Activated CD4-positive, alpha-beta T cell treated with anti-CD3 and anti-CD28 coated beads, Interleukin-2, amount 50 U/mL, for 4 hours (primary cell): ENCODE measurements around the gene SCFD2.
"Not testable (repeated sequence)": the region's sequence is repeated elsewhere in the genome, so short reads cannot be mapped to it uniquely, and the experiment has no call there.

ENCODE experiments used
- DNase-seq, 2 experiments: peaks; one replicate each; pipeline ENCODE4 v3.0.0-alpha.2; 2020

SCFD2 gene

GRCh38 chr4:53040851-53041250 is 325.0 kb downstream of the SCFD2 start:
- DNase-seq = no peak

DNA sequence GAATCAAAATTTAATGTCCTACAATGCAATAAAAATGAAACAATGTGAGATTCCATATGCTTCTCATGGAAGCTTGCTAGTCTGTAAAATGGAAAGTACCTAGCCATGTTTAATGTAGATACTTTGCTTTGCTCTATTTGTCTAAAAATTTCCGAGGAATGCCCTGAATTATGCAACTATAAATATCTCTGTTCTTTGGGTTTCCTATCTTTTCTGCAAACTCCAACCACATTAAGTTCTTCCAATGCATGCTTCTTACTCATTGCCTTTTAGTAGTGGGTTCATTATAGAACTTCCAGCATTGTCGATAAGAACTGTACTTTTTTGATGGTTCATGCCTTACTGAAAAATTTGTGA is 325.4 kb downstream of the SCFD2 start:
- no peak for DNase-seq

- DNase-seq = no peak
Measured at GRCh38 chr4:53039741-53040458, 326.0 kb downstream of the SCFD2 start.

GRCh38 chr4:53037892-53038291 is 328.0 kb downstream of the SCFD2 start:
- DNase-seq = no peak

DNA sequence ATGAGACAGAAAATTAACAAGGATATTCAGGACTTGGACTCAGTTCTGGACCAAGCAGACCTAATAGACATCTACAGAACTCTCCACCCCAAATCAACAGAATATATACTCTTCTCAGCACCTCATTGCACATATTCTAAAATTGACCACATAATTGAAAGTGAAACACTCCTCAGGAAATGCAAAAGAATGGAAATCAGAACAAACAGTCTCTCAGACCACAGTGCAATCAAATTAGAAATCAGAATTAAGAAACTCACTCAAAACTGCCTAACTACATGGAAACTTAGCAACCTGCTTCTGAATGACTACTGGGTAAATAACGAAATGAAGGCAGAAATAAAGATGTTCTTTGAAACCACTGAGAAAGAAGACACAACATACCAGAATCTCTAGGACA is 333.0 kb downstream of the SCFD2 start:
- not testable (repeated sequence) for DNase-seq

DNA sequence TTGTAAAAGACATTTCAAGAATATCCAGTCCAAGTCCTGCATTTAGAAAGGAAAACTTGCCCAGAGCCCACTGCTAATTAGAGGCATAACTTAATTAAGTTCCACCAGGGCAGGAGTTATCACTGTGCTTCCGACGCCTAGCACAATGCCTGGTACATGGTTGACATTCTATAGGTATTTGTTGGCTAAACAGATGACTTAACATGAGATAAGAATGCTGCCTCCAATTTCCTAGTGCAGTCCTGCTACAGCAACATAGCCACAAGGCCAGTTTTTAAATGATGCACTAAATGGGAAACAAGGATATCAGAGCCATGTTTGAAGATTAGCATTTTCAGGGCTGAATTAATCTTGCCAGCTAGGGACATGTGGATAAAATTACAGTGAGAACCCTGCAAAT is 339.6 kb downstream of the SCFD2 start:
- no peak for DNase-seq

- DNase-seq = no peak
Measured at GRCh38 chr4:53023677-53024299, 342.1 kb downstream of the SCFD2 start.

GRCh38 chr4:53022513-53023100 is 343.3 kb downstream of the SCFD2 start:
- DNase-seq = no peak

GRCh38 chr4:53021754-53022512 is 343.9 kb downstream of the SCFD2 start:
- no peak for DNase-seq

- no peak for DNase-seq
Measured at GRCh38 chr4:53019485-53020382, 346.1 kb downstream of the SCFD2 start.

DNA sequence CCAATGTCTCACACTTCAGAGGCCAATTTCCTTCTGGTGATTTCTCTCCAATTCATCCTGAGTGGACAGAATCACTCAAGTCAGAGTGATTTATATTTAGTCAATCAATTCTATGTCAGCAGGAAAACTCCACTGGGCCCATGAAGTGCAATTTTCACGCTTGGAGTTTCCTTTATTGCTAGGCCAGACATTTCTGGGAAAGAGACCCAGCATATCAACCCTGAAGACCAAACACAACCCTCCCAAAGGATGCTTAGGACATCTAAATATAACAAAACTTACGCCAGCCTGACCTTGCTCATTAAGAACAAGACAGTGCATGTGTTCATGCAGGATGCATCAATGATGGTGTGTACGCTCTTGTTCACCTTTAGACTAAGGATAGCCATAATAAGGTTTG is 347.4 kb downstream of the SCFD2 start:
- DNase-seq = no peak

- DNase-seq = no peak
Measured at GRCh38 chr4:53016099-53016820, 349.6 kb downstream of the SCFD2 start.

DNA sequence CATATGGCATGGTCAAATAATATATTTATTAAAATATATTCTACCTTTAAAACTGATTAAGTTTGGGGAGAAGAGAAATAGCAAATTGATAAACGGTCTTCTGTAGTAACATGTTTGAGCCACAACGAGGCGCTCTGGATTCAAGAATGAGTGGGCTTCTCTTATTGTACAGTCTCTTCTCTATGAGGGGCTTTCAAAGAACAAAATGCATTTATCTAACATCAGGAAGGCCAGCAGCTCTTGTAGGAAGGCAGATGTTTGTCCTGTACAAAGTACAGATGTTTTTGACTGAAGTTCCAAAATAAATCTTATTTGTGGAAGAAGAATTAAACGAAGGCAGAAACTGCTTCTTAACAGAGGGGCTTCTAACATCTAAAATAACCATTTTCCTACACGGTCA is 350.2 kb downstream of the SCFD2 start:
- DNase-seq = no peak

DNA sequence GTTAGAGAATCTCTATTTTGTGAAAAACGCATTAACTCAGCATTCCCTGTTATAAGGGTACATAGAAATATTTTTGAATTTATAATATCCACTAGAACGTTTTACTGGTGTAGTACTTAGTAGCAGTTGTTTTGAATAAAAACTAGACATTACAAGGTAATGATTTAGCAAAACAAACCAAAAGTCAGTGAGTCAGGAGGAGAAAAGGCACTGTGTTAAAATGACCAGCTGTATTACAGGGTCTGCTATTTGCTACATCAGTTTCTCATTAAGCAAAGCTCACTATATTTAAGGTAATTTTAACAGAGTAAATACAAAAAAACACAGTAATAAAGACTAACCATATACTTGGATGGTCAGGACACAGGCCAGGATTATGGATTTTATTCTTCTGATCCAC is 351.0 kb downstream of the SCFD2 start:
- DNase-seq = no peak

DNA sequence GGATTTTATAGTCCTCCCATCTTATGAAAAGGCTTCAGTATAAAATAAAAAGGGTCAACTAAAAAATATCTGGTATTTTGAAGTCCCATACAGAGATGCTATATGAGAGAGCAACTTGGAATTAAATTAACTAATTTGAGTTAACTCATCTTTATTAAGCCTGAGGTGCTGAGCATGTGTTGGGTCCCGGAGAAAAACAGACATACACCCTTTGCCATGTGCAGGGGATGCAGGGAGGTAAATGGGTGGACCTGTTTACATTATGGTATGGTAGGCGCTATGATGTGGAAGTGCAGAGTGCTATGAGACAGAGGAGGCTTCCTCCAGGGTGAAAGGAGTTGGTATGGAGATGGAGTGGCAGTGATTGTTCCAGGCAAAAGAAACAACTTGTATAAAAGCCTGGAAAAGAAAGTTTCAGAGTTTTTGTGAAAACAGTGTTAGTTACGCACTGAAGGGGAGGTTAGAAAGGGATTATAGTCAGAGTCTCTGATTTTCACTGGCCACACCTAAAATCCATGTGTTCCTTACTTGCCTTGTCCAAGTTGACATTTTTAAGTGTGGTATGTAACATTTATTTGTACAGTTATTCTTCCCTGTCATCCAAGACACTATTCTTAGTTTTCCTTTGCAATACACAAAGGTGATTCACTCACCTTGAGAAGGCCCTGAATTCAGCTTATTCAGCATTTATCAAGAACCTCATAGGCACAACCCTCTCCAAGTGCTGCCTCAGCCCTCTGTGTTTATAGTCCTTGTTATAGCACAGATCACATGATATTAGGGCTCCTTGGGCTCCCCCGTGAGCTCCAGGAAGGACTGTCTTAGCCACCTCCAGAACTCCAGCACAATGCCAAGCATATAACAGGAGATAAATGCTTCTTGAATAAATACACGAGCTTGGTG is 351.7 kb downstream of the SCFD2 start:
- DNase-seq = no peak

DNA sequence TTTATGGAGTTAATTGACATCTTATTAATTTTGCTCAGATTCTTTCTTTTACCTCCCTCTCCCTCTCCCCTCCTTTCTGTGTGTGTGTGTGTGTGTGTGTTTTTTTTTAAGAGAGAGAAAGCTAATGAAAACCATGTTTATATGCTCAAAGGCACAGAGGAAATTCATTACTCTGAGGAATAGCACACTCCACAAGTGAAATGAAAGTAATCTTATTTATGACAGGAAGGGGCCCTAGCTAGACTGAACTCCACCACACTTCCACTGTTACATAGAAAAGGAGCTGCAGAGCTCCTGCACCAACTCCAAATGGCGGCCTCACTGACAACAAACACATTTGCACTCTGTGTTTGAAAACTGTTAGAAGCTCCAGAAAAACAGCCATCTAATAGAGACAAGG is 353.1 kb downstream of the SCFD2 start:
- no peak for DNase-seq

DNA sequence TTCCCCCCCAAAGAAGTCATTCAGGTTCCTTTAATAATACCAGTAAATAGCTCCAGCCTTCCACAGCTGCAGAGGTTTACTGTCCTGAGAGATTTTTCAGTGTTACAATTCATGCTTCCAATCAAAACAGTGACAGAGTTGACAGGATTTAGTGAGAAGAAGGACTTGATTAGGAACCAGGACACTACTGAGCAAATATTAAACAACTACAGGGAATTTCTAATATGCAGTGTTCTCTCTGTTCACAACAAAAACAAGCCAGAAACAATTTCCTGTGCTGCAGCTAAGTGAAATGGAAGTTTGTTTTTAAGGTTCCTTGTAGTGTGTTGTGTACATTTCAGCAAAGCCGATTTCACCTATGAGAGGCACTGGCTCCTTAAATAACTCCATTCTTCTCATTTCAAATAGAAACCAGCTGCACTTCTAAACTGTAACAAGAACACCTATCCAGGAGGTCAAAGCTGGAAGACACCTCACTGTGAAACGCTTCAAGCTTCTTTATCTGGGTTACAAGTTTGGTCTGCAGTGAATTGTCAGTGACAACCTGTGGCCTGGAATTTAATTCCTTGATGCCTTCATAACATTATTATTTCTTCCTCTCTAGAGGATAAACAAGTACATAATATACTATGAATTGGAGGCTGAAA is 354.5 kb downstream of the SCFD2 start:
- DNase-seq = no peak

DNA sequence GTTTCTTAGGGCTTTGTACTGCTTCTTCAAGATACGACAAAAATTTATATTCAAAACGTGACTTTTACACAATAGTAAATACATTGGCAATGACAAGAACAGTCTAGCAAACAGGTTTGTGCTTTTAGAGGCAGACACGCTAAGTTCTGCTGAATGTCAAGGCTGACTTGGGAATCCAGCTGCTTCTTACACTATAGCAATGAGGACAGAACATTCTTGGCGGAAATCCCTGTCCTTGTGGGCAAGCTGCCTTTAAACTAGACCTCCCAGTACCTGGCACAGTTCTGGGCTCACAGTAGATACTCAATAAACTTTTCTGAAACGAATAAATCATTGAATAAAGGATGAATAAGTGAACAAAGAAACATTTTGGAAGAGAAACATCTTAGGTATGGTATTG is 355.5 kb downstream of the SCFD2 start:
- no peak for DNase-seq

DNA sequence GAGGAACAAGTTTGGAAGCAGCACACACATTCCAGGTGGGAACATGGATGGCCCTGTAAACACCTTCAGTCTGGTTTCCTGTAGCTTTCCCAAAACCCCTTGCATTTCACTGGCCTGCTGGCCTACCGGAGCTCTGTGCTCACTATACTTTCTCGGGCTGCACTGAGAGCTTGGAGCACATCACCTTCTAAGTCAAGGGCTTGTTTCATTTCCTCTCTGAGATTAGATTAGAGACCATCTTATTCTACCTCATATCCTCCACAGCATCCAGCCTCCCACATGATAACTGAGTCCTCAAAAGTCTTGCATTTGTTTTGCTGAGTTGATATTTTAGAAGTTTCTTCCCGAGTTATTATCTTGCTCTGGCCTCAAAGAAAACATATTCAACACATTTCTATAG is 356.0 kb downstream of the SCFD2 start:
- no peak for DNase-seq

GRCh38 chr4:53007024-53007423 is 358.8 kb downstream of the SCFD2 start:
- no peak for DNase-seq
